Measurements from ENCODE around the gene CRMP1. TPM values are rescaled to one million over a fixed set of nuclear protein-coding genes. Genes with fewer than 3 reads are reported as not detected.

Gene CRMP1
- total RNA-seq, 1 experiment from 2014 or later: not detected

DNA sequence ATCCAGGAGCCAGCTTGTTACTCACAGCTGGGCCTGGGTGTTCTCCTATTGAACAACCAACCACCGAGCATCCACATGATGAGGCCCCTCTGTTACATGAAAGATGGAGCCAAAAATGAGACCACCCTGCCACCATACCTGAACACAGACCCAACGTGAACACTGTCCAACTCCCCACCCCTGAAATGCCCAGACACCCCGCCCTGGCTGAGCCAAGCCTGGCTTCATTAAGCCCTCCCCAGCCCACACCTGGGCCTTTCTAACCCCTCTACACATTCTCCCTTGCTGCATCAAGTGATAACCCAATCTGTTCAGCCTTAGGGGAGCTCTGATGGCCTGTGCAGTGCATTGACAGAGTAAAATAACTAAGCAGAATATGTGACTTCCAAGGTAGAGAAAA is 101.2 kb downstream of the CRMP1 start:
- H3K4me1 Mint-ChIP-seq (ENCODE audit: insufficient read depth, unreplicated experiment): no peaks in the 10 kb centered on the region
- BruUV-seq (replicated peaks): no TSS peak
- no peak for DNase-seq (ENCODE audit: unreplicated experiment)
- POLR2A ChIA-PET: no interaction called here
- CTCF ChIA-PET: interaction anchor here (0.7 to 3.2 kb wide), 7 partner anchors 44 to 1304 kb away, joined by 3 to 20 read pairs (median 3); no protein-coding TSS in a partner anchor
- TF ChIP-seq, protein P1, sequence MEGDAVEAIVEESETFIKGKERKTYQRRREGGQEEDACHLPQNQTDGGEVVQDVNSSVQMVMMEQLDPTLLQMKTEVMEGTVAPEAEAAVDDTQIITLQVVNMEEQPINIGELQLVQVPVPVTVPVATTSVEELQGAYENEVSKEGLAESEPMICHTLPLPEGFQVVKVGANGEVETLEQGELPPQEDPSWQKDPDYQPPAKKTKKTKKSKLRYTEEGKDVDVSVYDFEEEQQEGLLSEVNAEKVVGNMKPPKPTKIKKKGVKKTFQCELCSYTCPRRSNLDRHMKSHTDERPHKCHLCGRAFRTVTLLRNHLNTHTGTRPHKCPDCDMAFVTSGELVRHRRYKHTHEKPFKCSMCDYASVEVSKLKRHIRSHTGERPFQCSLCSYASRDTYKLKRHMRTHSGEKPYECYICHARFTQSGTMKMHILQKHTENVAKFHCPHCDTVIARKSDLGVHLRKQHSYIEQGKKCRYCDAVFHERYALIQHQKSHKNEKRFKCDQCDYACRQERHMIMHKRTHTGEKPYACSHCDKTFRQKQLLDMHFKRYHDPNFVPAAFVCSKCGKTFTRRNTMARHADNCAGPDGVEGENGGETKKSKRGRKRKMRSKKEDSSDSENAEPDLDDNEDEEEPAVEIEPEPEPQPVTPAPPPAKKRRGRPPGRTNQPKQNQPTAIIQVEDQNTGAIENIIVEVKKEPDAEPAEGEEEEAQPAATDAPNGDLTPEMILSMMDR (IDR thresholded peaks at IDR 0.05; ENCODE audit: unreplicated experiment): no peak
- intact Hi-C loops (cut with micrococcal nuclease): loop anchor here (10.0 kb wide), 1 partner anchor 1307 kb away; no protein-coding TSS in a partner anchor
- no peak overlapping the region for H3K4me3 Mint-ChIP-seq (ENCODE audit: unreplicated experiment)
- H3K36me3 Mint-ChIP-seq (ENCODE audit: insufficient read depth, unreplicated experiment): peaks cover 72% of the 10 kb centered on the region
- no peaks in the 10 kb centered on the region for H3K27me3 Mint-ChIP-seq (ENCODE audit: insufficient read depth, unreplicated experiment)
- H3K27ac Mint-ChIP-seq (ENCODE audit: low read depth, unreplicated experiment): peak overlapping the region; percentile 8
- no peaks in the 10 kb centered on the region for H3K9me3 Mint-ChIP-seq (ENCODE audit: unreplicated experiment)

DNA sequence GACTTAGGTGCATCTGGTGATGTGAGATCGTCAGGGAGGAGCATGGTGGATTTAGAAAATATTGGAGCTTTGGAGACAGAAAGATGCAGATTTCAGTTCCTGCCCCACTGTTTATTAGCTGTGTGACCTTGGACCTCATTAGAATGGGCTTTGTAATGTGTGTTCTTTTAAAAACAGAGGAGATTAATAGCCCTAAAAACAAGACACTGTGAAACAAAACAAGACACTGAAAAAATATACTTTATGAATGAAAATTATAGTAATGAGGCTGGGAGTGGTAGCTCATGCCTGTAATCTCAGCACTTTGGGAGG is 102.4 kb downstream of the CRMP1 start:
- Mint-ChIP-seq H3K4me3 (ENCODE audit: unreplicated experiment) (no peak overlapping the region), H3K27ac (ENCODE audit: low read depth, unreplicated experiment) (no peak overlapping the region), H3K4me1 (ENCODE audit: insufficient read depth, unreplicated experiment) (peaks cover 5% of the 10 kb centered on the region), H3K27me3 (ENCODE audit: insufficient read depth, unreplicated experiment) (no peaks in the 10 kb centered on the region), H3K9me3 (ENCODE audit: unreplicated experiment) (no peaks in the 10 kb centered on the region), H3K36me3 (ENCODE audit: insufficient read depth, unreplicated experiment) (peaks cover 79% of the 10 kb centered on the region)
- intact Hi-C loops (cut with micrococcal nuclease): loop anchor here (1.0 to 10.0 kb wide), 4 partner anchors 79 to 1306 kb away; partner anchors contain the start of gene EVC
- TF ChIP-seq, protein P1 (IDR thresholded peaks at IDR 0.05; ENCODE audit: unreplicated experiment): no peak
- no TSS peak for BruUV-seq (replicated peaks)
- POLR2A ChIA-PET: interaction anchor here (0.6 to 0.8 kb wide), 2 partner anchors 40 to 911 kb away, joined by 3 read pairs; no protein-coding TSS in a partner anchor
- CTCF ChIA-PET: interaction anchor here (0.6 to 3.2 kb wide), 30 partner anchors 9 to 932 kb away, joined by 3 to 20 read pairs (median 3); no protein-coding TSS in a partner anchor
- DNase-seq (ENCODE audit: unreplicated experiment): no peak

GRCh38 chr4:5789141-5789540 is 103.7 kb downstream of the CRMP1 start:
- Mint-ChIP-seq H3K4me3 (ENCODE audit: unreplicated experiment) (no peak overlapping the region), H3K27me3 (ENCODE audit: insufficient read depth, unreplicated experiment) (no peaks in the 10 kb centered on the region), H3K4me1 (ENCODE audit: insufficient read depth, unreplicated experiment) (peaks cover 9% of the 10 kb centered on the region), H3K9me3 (ENCODE audit: unreplicated experiment) (no peaks in the 10 kb centered on the region), H3K27ac (ENCODE audit: low read depth, unreplicated experiment) (no peak overlapping the region), H3K36me3 (ENCODE audit: insufficient read depth, unreplicated experiment) (peaks cover 80% of the 10 kb centered on the region)
- TF ChIP-seq, protein P1 (IDR thresholded peaks at IDR 0.05; ENCODE audit: unreplicated experiment): no peak
- intact Hi-C loops (cut with micrococcal nuclease): no loop called here
- ChIA-PET POLR2A (interaction anchor here (1.3 kb wide), 1 partner anchor 16 kb away, joined by 3 read pairs; no protein-coding TSS in a partner anchor), CTCF (interaction anchor here (0.8 to 3.2 kb wide), 6 partner anchors 17 to 394 kb away, joined by 4 to 20 read pairs (median 6); no protein-coding TSS in a partner anchor)
- BruUV-seq (replicated peaks): no TSS peak
- no peak for DNase-seq (ENCODE audit: unreplicated experiment)

GRCh38 chr4:5788144-5788543 is 104.7 kb downstream of the CRMP1 start:
- BruUV-seq (replicated peaks): no TSS peak
- Mint-ChIP-seq H3K27ac (ENCODE audit: low read depth, unreplicated experiment) (no peak overlapping the region), H3K4me3 (ENCODE audit: unreplicated experiment) (no peak overlapping the region), H3K36me3 (ENCODE audit: insufficient read depth, unreplicated experiment) (peaks cover 80% of the 10 kb centered on the region), H3K27me3 (ENCODE audit: insufficient read depth, unreplicated experiment) (no peaks in the 10 kb centered on the region), H3K4me1 (ENCODE audit: insufficient read depth, unreplicated experiment) (peaks cover 9% of the 10 kb centered on the region), H3K9me3 (ENCODE audit: unreplicated experiment) (no peaks in the 10 kb centered on the region)
- ChIA-PET CTCF (interaction anchor here (0.6 to 1.1 kb wide), 3 partner anchors 245 to 738 kb away, joined by 3 to 4 read pairs (median 3); no protein-coding TSS in a partner anchor), POLR2A (interaction anchor here (0.7 to 1.3 kb wide), 2 partner anchors 15 to 36 kb away, joined by 3 read pairs; no protein-coding TSS in a partner anchor)
- intact Hi-C loops (cut with micrococcal nuclease): no loop called here
- TF ChIP-seq, protein P1 (IDR thresholded peaks at IDR 0.05; ENCODE audit: unreplicated experiment): no peak
- no peak for DNase-seq (ENCODE audit: unreplicated experiment)

Data from MCF 10A (cell line).